Mucosa of descending colon (tissue), 3 donors: Measurements from ENCODE around the gene NDST4. TPM values are rescaled to one million over a fixed set of nuclear protein-coding genes. Genes with fewer than 3 reads are reported as not detected.

ENCODE experiments used
- ATAC-seq: fragments of 200-7000 bp; cut with Tn5 transposase; one replicate; pipeline ENCODE4 v1.9.1; 2020; ENCODE audit warnings: mild to moderate bottlenecking, moderate library complexity
- DNase-seq, 3 donors: peaks; one replicate each; pipeline ENCODE4 v3.0.0-alpha.2; 2020
- H3K36me3 ChIP-seq: fragments of 200-600 bp; one replicate; pipeline ENCODE4 v1.8.0; 2021; ENCODE audit warnings: low read depth, mild to moderate bottlenecking
- H3K4me1 ChIP-seq: fragments of 200-600 bp; one replicate; pipeline ENCODE4 v1.8.0; 2021; ENCODE audit warnings: low read depth, mild to moderate bottlenecking
- H3K4me3 ChIP-seq: fragments of 200-600 bp; one replicate; pipeline ENCODE4 v1.8.0; 2021; ENCODE audit warnings: mild to moderate bottlenecking
- H3K9me3 ChIP-seq: fragments of 200-600 bp; one replicate; pipeline ENCODE4 v1.8.0; 2021; ENCODE audit warnings: mild to moderate bottlenecking
- CTCF ChIP-seq: fragments of 200-600 bp; IDR thresholded peaks from one replicate; pipeline ENCODE4 v1.8.0; 2022; ENCODE audit warnings: antibody characterized with exemption, mild to moderate bottlenecking
- intact Hi-C, 2 donors: fragments of 100-400 bp; cut with DNase I in 1 of 2; cut with micrococcal nuclease in 1 of 2; formaldehyde crosslinking; loops; one replicate each; pipeline versions ENCODE4 v1.11.0 to v1.11.1; 2022; cut with DNase I, micrococcal nuclease
- total RNA-seq, 3 donors: library from RNA; stranded (reverse); fragmentation: NEBNext Ultra II Directional in 2 of 3; extraction: Animal tissue kit (Norgen Biotek cat#: 25700) in 2 of 3; gene quantifications; one replicate each; pipeline versions ENCODE4 v1.2.1 to v1.2.4, GENCODE V29; 2021 to 2023
- donor health status: DM: no; HTN: no; CAD: no; lungs with moderate emphysema.
- donor health status: DM: no; HTN: no; CAD: no.
- donor health status: DM: no; HTN: yes; CAD: no.

NDST4 gene
- total RNA-seq, 3 donors from 2014 or later, result 0.20 TPM; not detected in 2

GRCh38 chr4:115152081-115152480 is 38.7 kb upstream of the NDST4 start:
- intact Hi-C loops, result no loop called here
- H3K4me3 ChIP-seq, result no peak overlapping the region
- no peaks in the 10 kb centered on the region for H3K9me3 ChIP-seq
- DNase-seq (no peak), ATAC-seq (no peak)
- H3K4me1 ChIP-seq, result no peaks in the 10 kb centered on the region
- no peaks in the 10 kb centered on the region for H3K36me3 ChIP-seq
- TF ChIP-seq CTCF, result no peak

- DNase-seq, result no peak
- Histone ChIP-seq H3K4me3 (no peak overlapping the region), H3K4me1 (peaks cover 8% of the 10 kb centered on the region), H3K9me3 (no peaks in the 10 kb centered on the region), H3K36me3 (no peaks in the 10 kb centered on the region)
- TF ChIP-seq CTCF, result no peak
- intact Hi-C loops, result no loop called here
- no peak for ATAC-seq
These were observed 35.7 kb upstream of the NDST4 start for GRCh38 chr4:115149106-115149505.

GRCh38 chr4:115145393-115146160 is 32.2 kb upstream of the NDST4 start:
- intact Hi-C loops, result no loop called here
- peak; percentile 93 for ATAC-seq
- Histone ChIP-seq H3K4me1 (peaks cover 8% of the 10 kb centered on the region), H3K4me3 (no peak overlapping the region), H3K36me3 (no peaks in the 10 kb centered on the region), H3K9me3 (no peaks in the 10 kb centered on the region)
- peak; percentile 27 to 50 (median 31) for DNase-seq
- no peak for TF ChIP-seq CTCF

- H3K9me3 ChIP-seq, result no peaks in the 10 kb centered on the region
- ATAC-seq (no peak), DNase-seq (no peak)
- H3K36me3 ChIP-seq, result no peaks in the 10 kb centered on the region
- H3K4me3 ChIP-seq, result no peak overlapping the region
- TF ChIP-seq CTCF, result no peak
- intact Hi-C loops, result no loop called here
- no peaks in the 10 kb centered on the region for H3K4me1 ChIP-seq
These were observed 14.6 kb upstream of the NDST4 start for GRCh38 chr4:115128037-115128436.

- TF ChIP-seq CTCF, result no peak
- no peaks in the 10 kb centered on the region for H3K9me3 ChIP-seq
- H3K4me3 ChIP-seq, result no peak overlapping the region
- DNase-seq (no peak), ATAC-seq (no peak)
- no peaks in the 10 kb centered on the region for H3K36me3 ChIP-seq
- no peaks in the 10 kb centered on the region for H3K4me1 ChIP-seq
- intact Hi-C loops, result no loop called here
These were observed 13.1 kb upstream of the NDST4 start for GRCh38 chr4:115126491-115126890.
